Fibroblast of the aortic adventitia (primary cell): ENCODE measurements around the gene PEX11G. TPM values are rescaled to one million over a fixed set of nuclear protein-coding genes. Genes with fewer than 3 reads are reported as not detected.

Experiments used
- DNase-seq: peaks from one replicate; pipeline ENCODE4 v3.0.0-alpha.2; 2010; ENCODE audit warnings: low read depth
- H3K4me3 ChIP-seq: 2 replicates; pipeline ENCODE4 v1.5.1; 2011; ENCODE audit warnings: low read depth, mild to moderate bottlenecking, control low read depth, low read length, moderate library complexity
- total RNA-seq: library from RNA; depleted of rRNA; stranded (reverse); fragments of >200 nt; gene quantifications from 2 replicates; pipeline ENCODE4 v1.2.3, GENCODE V29; 2012; ENCODE audit warnings: low replicate concordance
- TF ChIP-seq, protein P1 (sequence below): IDR thresholded peaks from 2 replicates; pipeline ENCODE4 v1.5.1; 2011; ENCODE audit warnings: mild to moderate bottlenecking, low read length, control low read depth, inconsistent platforms; ENCODE audit not compliant: insufficient read depth

Gene PEX11G
- total RNA-seq, 1 donor: 1.6 TPM

GRCh38 chr19:7482584-7483439 is 6.0 kb downstream of the PEX11G start:
- no peak for DNase-seq
- TF ChIP-seq, protein P1, sequence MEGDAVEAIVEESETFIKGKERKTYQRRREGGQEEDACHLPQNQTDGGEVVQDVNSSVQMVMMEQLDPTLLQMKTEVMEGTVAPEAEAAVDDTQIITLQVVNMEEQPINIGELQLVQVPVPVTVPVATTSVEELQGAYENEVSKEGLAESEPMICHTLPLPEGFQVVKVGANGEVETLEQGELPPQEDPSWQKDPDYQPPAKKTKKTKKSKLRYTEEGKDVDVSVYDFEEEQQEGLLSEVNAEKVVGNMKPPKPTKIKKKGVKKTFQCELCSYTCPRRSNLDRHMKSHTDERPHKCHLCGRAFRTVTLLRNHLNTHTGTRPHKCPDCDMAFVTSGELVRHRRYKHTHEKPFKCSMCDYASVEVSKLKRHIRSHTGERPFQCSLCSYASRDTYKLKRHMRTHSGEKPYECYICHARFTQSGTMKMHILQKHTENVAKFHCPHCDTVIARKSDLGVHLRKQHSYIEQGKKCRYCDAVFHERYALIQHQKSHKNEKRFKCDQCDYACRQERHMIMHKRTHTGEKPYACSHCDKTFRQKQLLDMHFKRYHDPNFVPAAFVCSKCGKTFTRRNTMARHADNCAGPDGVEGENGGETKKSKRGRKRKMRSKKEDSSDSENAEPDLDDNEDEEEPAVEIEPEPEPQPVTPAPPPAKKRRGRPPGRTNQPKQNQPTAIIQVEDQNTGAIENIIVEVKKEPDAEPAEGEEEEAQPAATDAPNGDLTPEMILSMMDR: no peak
- no peak overlapping the region for H3K4me3 ChIP-seq

- TF ChIP-seq, protein P1: no peak
- no peak overlapping the region for H3K4me3 ChIP-seq
- no peak for DNase-seq
These were observed 7.9 kb downstream of the PEX11G start for GRCh38 chr19:7480970-7481255.

GRCh38 chr19:7480222-7480969 is 8.4 kb downstream of the PEX11G start:
- TF ChIP-seq, protein P1: no peak
- no peak for DNase-seq
- H3K4me3 ChIP-seq: no peak overlapping the region

GRCh38 chr19:7478843-7479227 is 10.0 kb downstream of the PEX11G start:
- H3K4me3 ChIP-seq: no peak overlapping the region
- TF ChIP-seq, protein P1: no peak
- no peak for DNase-seq

GRCh38 chr19:7478173-7478842 is 10.5 kb downstream of the PEX11G start:
- TF ChIP-seq, protein P1: no peak
- peak; percentile 13 for DNase-seq
- H3K4me3 ChIP-seq: no peak overlapping the region

DNA sequence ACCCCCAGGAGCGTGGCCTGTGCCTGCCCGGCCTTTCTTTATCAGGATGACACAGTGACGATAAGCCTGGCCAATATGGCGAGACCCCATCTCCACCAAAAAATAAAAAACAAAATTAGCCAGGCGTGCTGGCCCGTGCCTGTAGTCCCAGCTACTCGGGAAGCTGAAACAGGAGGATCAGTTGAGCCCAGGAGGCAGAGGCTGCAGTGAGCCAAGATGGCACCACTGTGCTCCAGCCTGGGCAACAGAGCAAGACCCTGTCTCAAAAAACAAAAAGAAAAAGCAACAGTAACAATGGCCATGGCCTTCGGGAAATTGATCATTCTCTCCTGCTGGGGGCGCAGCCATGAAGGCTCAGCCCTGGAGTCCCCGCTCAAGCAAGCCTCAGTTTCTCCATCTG is 11.1 kb downstream of the PEX11G start:
- H3K4me3 ChIP-seq: no peak overlapping the region
- DNase-seq: no peak
- TF ChIP-seq, protein P1: no peak
